Lung (tissue), 12 donors: ENCODE data around the gene FAM124A. TPM values are rescaled to one million over a fixed set of nuclear protein-coding genes. Genes with fewer than 3 reads are reported as not detected.

Experiments
- ATAC-seq: fragments of 200-7000 bp; cut with Tn5 transposase; one replicate; pipeline ENCODE4 v1.9.1; 2020; ENCODE audit warnings: moderate number of reproducible peaks; ENCODE audit not compliant: insufficient read depth, low FRiP score
- DNase-seq, 3 donors: peaks; one replicate each; pipeline ENCODE4 v3.0.0-alpha.2; 2013 to 2017
- H3K27ac ChIP-seq, 2 donors: one replicate each; pipeline ENCODE4 v1.5.1; 2013; ENCODE audit warnings: mild to moderate bottlenecking in 2 of 2, moderate library complexity in 2 of 2, control low read depth in 1 of 2, inconsistent platforms in 1 of 2, low read depth in 1 of 2, low read length in 1 of 2
- H3K27me3 ChIP-seq, 3 donors: one replicate each; pipeline ENCODE4 v1.5.1; 2013; ENCODE audit warnings: low read length in 2 of 3; ENCODE audit not compliant: control insufficient read depth in 3 of 3, insufficient read depth in 3 of 3
- H3K36me3 ChIP-seq, 4 donors: one replicate each; pipeline ENCODE4 v1.5.1; 2013; ENCODE audit warnings: low read length in 4 of 4, mild to moderate bottlenecking in 1 of 4, moderate library complexity in 1 of 4; ENCODE audit not compliant: control insufficient read depth in 4 of 4, insufficient read depth in 4 of 4
- H3K4me1 ChIP-seq, 5 donors: one replicate each; pipeline ENCODE4 v1.5.1; 2013; ENCODE audit warnings: low read length in 5 of 5, mild to moderate bottlenecking in 2 of 5, moderate library complexity in 1 of 5; ENCODE audit not compliant: control insufficient read depth in 5 of 5, insufficient read depth in 5 of 5
- H3K4me3 ChIP-seq: one replicate; pipeline ENCODE4 v1.5.1; 2013; ENCODE audit warnings: mild to moderate bottlenecking, control low read depth, moderate library complexity
- H3K9ac ChIP-seq, 2 donors: one replicate each; pipeline ENCODE4 v1.5.1; 2013; ENCODE audit warnings: low read length in 2 of 2, control low read depth in 1 of 2; ENCODE audit not compliant: insufficient read depth in 1 of 2
- H3K9me3 ChIP-seq, 4 donors: one replicate each; pipeline ENCODE4 v1.5.1; 2013; ENCODE audit warnings: low read length in 3 of 4, mild to moderate bottlenecking in 1 of 4, moderate library complexity in 1 of 4; ENCODE audit not compliant: control insufficient read depth in 4 of 4, insufficient read depth in 3 of 4
- CTCF ChIP-seq: IDR thresholded peaks from 2 replicates; pipeline ENCODE4 v1.5.1; 2012; ENCODE audit warnings: mild to moderate bottlenecking; ENCODE audit errors: control extremely low read depth, extremely low read depth
- WGBS, 2 donors: extraction: QIAGEN DNeasy Blood & Tissue Kit; methylation state at CpG; one replicate each; pipeline ENCODE4 v1.1.7; 2013; 5-methylcytosine and 5-hydroxymethylcytosine counted together
- polyA plus RNA-seq, 2 donors: library from polyadenylated mRNA; stranded (reverse); fragments of 200-250 nt; gene quantifications; one replicate each; pipeline ENCODE4 v1.2.1, GENCODE V29; 2013
- total RNA-seq, 2 donors: library from RNA; depleted of rRNA in 1 of 2; stranded (reverse); fragments of >200 nt in 1 of 2; gene quantifications; one replicate each; pipeline ENCODE4 v1.2.1, GENCODE V29; 2014 to 2021
- donor health status: control.
- donor health status: control.
- donor health status: Bipolar disorder and iron deficiency.
- donor health status: healthy.
- donor health status: DM: yes; HTN: yes; CAD: no.

Gene FAM124A
- total and polyA plus RNA-seq, 4 donors, result 0.87 to 2.9 (median 1.7) TPM

- H3K4me3 ChIP-seq, result no peak overlapping the region
- H3K27me3 ChIP-seq, result no peaks in the 10 kb centered on the region
- DNase-seq (no peak), ATAC-seq (no peak)
- H3K4me1 ChIP-seq, result peaks cover 4 to 17% (median 5%) of the 10 kb centered on the region in 5 donors
- H3K36me3 ChIP-seq, result no peaks in the 10 kb centered on the region
- no peaks in the 10 kb centered on the region for H3K9me3 ChIP-seq
- H3K27ac ChIP-seq, result no peak overlapping the region
- no peak for TF ChIP-seq CTCF
- WGBS, 2 donors, result 89 to 90% methylated on average over 1 of the region's 1 CpG
- no peak overlapping the region for H3K9ac ChIP-seq
Measured at GRCh38 chr13:51227404-51227803, 5.2 kb downstream of the FAM124A start.

GRCh38 chr13:51229101-51229719 is 7.0 kb downstream of the FAM124A start:
- H3K9me3 ChIP-seq, result peaks cover 0 to 3% (median 0%) of the 10 kb centered on the region in 4 donors
- WGBS, 2 donors, result 91 to 97% methylated on average over 12 of the region's 12 CpGs
- no peaks in the 10 kb centered on the region for H3K27me3 ChIP-seq
- no peak overlapping the region for H3K4me3 ChIP-seq
- H3K36me3 ChIP-seq, result no peaks in the 10 kb centered on the region
- H3K4me1 ChIP-seq, result peaks cover 0 to 15% (median under 1%) of the 10 kb centered on the region in 5 donors
- no peak overlapping the region for H3K27ac ChIP-seq
- ATAC-seq, result no peak
- no peak overlapping the region for H3K9ac ChIP-seq
- no peak for TF ChIP-seq CTCF
- no peak for DNase-seq

GRCh38 chr13:51229731-51230130 is 7.5 kb downstream of the FAM124A start:
- DNase-seq (no peak), ATAC-seq (no peak)
- 58 to 81% methylated on average over 2 of the region's 2 CpGs for WGBS, 2 donors
- H3K36me3 ChIP-seq, result no peaks in the 10 kb centered on the region
- H3K9me3 ChIP-seq, result peaks cover 0 to 3% (median 0%) of the 10 kb centered on the region in 4 donors
- no peak for TF ChIP-seq CTCF
- H3K9ac ChIP-seq, result no peak overlapping the region
- H3K27me3 ChIP-seq, result no peaks in the 10 kb centered on the region
- H3K4me3 ChIP-seq, result no peak overlapping the region
- H3K4me1 ChIP-seq, result peaks cover 0 to 15% (median 0%) of the 10 kb centered on the region in 5 donors
- peak overlapping the region in 1 of 2 donors; percentile 41 for H3K27ac ChIP-seq
